ENCODE data around the gene DOCK9.

The DOCK9 gene, protein sequence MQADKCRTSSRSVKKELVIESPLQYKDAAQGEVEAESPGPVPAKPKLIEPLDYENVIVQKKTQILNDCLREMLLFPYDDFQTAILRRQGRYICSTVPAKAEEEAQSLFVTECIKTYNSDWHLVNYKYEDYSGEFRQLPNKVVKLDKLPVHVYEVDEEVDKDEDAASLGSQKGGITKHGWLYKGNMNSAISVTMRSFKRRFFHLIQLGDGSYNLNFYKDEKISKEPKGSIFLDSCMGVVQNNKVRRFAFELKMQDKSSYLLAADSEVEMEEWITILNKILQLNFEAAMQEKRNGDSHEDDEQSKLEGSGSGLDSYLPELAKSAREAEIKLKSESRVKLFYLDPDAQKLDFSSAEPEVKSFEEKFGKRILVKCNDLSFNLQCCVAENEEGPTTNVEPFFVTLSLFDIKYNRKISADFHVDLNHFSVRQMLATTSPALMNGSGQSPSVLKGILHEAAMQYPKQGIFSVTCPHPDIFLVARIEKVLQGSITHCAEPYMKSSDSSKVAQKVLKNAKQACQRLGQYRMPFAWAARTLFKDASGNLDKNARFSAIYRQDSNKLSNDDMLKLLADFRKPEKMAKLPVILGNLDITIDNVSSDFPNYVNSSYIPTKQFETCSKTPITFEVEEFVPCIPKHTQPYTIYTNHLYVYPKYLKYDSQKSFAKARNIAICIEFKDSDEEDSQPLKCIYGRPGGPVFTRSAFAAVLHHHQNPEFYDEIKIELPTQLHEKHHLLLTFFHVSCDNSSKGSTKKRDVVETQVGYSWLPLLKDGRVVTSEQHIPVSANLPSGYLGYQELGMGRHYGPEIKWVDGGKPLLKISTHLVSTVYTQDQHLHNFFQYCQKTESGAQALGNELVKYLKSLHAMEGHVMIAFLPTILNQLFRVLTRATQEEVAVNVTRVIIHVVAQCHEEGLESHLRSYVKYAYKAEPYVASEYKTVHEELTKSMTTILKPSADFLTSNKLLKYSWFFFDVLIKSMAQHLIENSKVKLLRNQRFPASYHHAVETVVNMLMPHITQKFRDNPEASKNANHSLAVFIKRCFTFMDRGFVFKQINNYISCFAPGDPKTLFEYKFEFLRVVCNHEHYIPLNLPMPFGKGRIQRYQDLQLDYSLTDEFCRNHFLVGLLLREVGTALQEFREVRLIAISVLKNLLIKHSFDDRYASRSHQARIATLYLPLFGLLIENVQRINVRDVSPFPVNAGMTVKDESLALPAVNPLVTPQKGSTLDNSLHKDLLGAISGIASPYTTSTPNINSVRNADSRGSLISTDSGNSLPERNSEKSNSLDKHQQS (N-terminal part only)
- 91.1 to 319 (median 160) reads per million in 4 experiments for total RNA-seq

- no peak for DNase-seq
These were observed at the start of gene DOCK9 for GRCh38 chr13:98977568-98978265. Gene DOCK9 (minus strand): TSS chr13:98978064. CDS start chr13:98977909, 155 bp downstream.

DNA sequence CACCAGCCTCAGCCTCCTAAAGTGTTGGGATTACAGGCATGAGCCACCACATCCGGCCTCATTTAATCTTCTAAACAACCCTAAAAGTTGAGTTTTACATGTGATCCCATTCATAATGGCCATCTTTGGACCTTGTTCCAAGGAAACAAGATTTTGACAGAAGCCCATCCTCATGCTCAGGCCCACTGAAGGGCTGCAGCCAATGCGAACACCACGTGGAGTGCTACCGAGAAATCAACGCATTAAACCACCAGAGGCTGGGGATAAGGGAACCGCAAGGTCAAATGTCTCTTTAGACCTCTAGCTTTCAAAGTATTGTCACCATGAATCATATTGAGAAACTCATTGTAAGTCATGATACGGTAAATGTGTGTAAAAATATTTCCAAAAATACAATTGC, 49.4 kb upstream of the DOCK9 start:
- DNase-seq = no peak

DNA sequence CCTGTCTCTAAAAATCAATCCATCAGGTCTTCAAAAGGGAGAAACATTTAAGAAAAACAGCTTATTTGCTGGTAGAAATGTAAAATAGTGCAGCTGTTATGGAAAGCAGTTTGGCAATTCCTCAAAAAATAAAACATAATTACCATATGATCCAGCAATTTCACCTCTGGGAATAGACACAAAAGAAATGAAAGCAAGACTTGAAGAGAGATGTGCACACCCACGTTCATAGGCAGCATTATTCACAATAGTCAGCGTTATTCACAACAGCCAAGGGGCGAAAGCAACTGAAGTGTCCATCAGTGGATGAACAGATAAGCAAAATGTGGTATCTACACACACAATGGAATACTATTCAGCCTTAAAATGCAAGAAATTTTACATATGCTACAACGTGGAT, 45.1 kb upstream of the DOCK9 start:
- DNase-seq = no peak

- no peak for DNase-seq
These were observed 40.7 kb upstream of the DOCK9 start for GRCh38 chr13:99018418-99019180.

- DNase-seq = no peak
These were observed 38.0 kb upstream of the DOCK9 start for GRCh38 chr13:99015606-99016490.

- no peak for DNase-seq
These were observed 36.7 kb upstream of the DOCK9 start for GRCh38 chr13:99014522-99014921.

- no peak for DNase-seq
These were observed 36.1 kb upstream of the DOCK9 start for GRCh38 chr13:99013951-99014350.

DNA sequence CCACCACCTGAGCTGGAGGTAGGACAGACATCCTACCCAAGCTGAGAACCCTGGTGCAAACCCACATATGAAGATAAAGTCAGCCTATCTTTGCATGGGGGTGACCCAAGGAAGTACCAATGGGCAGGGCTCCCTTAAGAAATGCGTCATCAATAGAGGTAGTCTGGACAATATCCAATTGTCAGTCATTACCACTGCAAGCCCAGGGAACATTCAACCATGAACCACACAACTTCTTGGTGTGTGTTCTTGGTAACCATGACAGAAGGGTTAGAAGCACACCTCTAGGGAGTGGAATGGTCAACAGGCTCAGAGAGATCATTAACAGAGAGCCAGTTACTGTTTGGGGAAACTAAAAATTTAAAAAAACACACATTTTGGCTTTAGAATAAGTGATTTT, 34.7 kb upstream of the DOCK9 start:
- no peak for DNase-seq

- DNase-seq = no peak
These were observed 32.2 kb upstream of the DOCK9 start for GRCh38 chr13:99009987-99010551.

DNA sequence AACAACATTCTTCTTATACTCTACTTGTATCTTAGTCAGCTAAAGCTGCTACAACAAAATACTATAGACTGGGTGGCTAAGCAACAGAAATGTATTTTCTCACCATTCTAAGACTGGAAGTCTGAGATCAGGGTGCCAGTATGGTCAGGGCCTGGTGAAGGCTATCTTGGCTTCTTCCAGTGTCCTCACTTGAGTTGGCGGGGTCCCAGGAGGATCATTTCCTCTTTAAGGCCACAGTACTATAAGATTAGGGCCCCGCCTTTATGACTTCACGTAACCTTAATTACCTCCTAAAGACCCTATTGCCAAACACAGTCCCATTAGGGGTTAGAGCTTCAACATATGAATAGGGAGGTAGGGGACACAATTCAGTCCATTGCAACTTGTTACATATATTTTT, 30.7 kb upstream of the DOCK9 start:
- no peak for DNase-seq

- DNase-seq = no peak
These were observed 29.6 kb upstream of the DOCK9 start for GRCh38 chr13:99007414-99007986.

DNA sequence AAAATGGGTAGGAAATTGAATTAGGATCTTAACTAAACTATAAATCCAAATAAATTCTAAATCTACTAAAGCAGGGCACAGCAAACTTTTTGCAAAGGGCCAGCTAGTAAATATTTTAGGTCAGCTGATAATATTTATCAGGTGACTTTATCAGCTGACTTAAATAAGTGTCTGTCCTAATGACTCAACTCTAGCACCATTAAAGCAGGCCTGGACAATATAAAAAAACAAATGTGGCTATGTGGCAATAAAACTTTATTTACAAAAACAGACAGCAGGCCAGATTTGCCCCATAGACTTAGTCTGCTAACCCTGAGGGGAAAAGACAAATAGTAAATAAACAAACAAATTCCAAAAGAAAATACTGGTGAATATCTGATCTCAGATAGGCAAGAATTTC, 27.7 kb upstream of the DOCK9 start:
- DNase-seq = no peak

DNA sequence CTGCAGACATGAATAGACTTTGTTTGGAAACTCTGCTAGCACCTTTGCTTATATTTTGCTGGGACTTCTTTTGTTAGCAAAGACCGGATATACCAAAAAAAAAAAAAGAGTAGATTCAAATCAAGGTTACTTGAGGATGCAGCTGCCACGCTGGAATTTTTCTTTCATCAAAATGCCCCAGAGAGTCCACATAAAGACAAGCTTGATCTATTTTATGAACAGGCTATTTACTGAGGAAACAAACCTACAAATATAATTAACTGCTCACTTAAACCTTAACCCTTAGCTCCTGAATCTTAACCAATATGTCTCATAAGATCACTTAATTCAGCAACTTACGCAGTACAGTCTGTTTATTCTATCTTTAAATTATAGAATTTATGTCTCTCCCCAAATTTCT, 27.1 kb upstream of the DOCK9 start:
- no peak for DNase-seq

GRCh38 chr13:99003851-99004471, 26.1 kb upstream of the DOCK9 start:
- DNase-seq = no peak

DNA sequence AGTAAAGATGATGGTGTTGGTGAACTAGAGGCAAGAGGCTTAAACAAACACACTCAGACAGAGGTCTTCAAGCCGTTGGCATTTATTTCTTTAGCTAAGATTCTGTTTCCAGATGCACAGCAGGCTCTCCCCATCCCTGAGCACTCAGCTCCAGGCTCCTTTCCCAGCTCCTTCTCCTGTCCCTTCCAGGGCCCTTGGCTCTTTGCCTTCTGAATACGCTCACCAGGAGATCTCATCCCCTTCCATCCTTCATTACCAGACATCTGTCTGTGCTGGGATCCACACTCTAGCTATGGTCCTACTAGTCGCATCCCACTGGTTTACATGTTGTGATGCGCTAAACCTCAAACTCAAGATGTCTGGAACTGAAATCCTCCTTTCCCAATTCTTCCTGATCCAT, 25.3 kb upstream of the DOCK9 start:
- no peak for DNase-seq

DNA sequence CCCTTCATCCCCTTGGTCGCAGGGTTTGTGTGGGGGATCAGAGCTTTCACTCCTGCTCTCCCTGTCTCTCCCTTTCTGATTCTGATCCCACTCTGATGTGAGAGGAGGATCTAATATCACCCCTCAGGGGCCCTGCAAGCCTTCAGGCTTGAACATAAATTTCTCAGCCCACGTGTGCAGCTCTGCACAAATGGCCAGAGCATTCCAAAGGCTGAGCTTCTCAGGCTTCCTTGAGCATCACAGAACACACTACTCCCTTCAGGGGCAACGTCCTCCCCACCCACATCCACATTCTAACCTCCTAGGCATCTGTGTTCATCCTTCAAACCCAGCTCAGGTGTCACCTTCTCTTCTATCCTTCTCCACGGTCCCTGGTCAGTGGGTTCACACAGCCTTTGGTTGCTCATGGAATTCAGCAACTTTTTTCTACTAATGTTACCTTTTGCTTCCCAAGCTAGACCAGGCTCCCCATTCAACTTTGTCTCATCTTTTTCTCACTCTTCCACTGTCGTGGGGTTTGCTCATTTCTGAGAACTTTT, 24.4 kb upstream of the DOCK9 start:
- no peak for DNase-seq

DNA sequence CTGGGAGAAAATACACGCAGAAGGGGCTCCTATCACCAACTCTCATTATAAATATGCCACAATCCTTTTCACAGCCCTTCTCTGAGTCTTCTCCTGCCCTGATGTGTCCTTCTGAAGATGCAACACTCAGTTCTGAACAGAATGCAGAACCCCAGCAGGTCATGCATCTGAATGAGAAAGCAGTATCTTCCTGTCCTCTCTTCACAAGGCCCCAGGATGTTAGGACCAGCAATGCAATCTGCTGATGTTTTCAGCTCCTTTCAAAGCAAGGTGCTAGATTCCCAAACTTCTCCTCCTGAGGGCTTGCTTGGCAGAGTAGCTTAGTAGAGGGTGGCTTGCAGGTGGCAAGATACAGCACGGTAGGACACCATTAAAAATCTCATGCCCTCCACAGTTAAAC, 22.3 kb upstream of the DOCK9 start:
- no peak for DNase-seq

GRCh38 chr13:98999639-98999952, 21.7 kb upstream of the DOCK9 start:
- no peak for DNase-seq

Data from effector CD8-positive, alpha-beta T cell (primary cell).